WTC11 (cell line): ENCODE data around the gene MSI2. TPM values are rescaled to one million over a fixed set of nuclear protein-coding genes. Genes with fewer than 3 reads are reported as not detected.

Experiments
- ATAC-seq: fragments of 200-7000 bp; cut with Tn5 transposase; 2 replicates; pipeline ENCODE4 v1.10.0; 2021; ENCODE audit warnings: mild to moderate bottlenecking, moderate library complexity
- CTCF ChIA-PET: fragments of 300-600 bp; sonication (Branson Sonifier 250); formaldehyde crosslinking; loops from one replicate; lab custom pipeline; 2021; ENCODE audit warnings: antibody characterized with exemption; lab: Charles Lee
- POLR2A ChIA-PET: fragments of 350-600 bp; sonication (Branson Sonifier 250); formaldehyde crosslinking; loops from one replicate; lab custom pipeline; 2021; ENCODE audit warnings: antibody characterized with exemption; lab: Charles Lee
- DNase-seq: peaks from one replicate; pipeline ENCODE4 v3.0.0; 2021; ENCODE audit warnings: low spot score
- H3K27ac Mint-ChIP-seq: 2 replicates; pipeline ENCODE4 v1.8.0; 2021; ENCODE audit warnings: mixed read lengths
- H3K27me3 Mint-ChIP-seq: 2 replicates; pipeline ENCODE4 v1.8.0; 2021; ENCODE audit warnings: low read depth, mild to moderate bottlenecking, moderate library complexity, mixed read lengths
- H3K36me3 Mint-ChIP-seq: 2 replicates; pipeline ENCODE4 v1.8.0; 2021; ENCODE audit warnings: mixed read lengths
- H3K4me1 Mint-ChIP-seq: 2 replicates; pipeline ENCODE4 v1.8.0; 2022; ENCODE audit warnings: mixed read lengths
- H3K4me3 Mint-ChIP-seq: 2 replicates; pipeline ENCODE4 v1.8.0; 2021; ENCODE audit warnings: mild to moderate bottlenecking, moderate library complexity, mixed read lengths
- H3K9me3 Mint-ChIP-seq: 2 replicates; pipeline ENCODE4 v1.8.0; 2021; ENCODE audit warnings: mixed read lengths
- CBFB ChIP-seq: sonication (generic); formaldehyde crosslinking; IDR thresholded peaks from 2 replicates; pipeline ENCODE4 v1.8.1; 2022; ENCODE audit warnings: mild to moderate bottlenecking, low read depth, missing genetic modification reagents
- CREM ChIP-seq: sonication (generic); formaldehyde crosslinking; IDR thresholded peaks from 2 replicates; pipeline ENCODE4 v1.8.1; 2022; ENCODE audit warnings: mild to moderate bottlenecking, missing genetic modification reagents, moderate library complexity
- ELF4 ChIP-seq: sonication (generic); formaldehyde crosslinking; IDR thresholded peaks from 2 replicates; pipeline ENCODE4 v1.8.1; 2022; ENCODE audit warnings: low read depth, mild to moderate bottlenecking, moderate library complexity, missing genetic modification reagents
- EMX1 ChIP-seq: fragments of 250-450 bp; sonication (Bioruptor Pico); IDR thresholded peaks from 2 replicates; pipeline ENCODE4 v1.8.0; 2021; ENCODE audit warnings: mild to moderate bottlenecking
- ETV6 ChIP-seq: sonication (generic); formaldehyde crosslinking; IDR thresholded peaks from 2 replicates; pipeline ENCODE4 v1.8.1; 2022; ENCODE audit warnings: mild to moderate bottlenecking, missing genetic modification reagents
- FOXK1 ChIP-seq: sonication (generic); formaldehyde crosslinking; IDR thresholded peaks from 2 replicates; pipeline ENCODE4 v1.8.0; 2022; ENCODE audit warnings: mild to moderate bottlenecking, moderate library complexity, missing genetic modification reagents
- FOXP1 ChIP-seq: sonication (generic); formaldehyde crosslinking; IDR thresholded peaks from 2 replicates; pipeline ENCODE4 v1.8.0; 2022; ENCODE audit warnings: missing genetic modification reagents, mild to moderate bottlenecking, moderate library complexity, borderline replicate concordance
- JUN ChIP-seq: sonication (generic); formaldehyde crosslinking; IDR thresholded peaks from 2 replicates; pipeline ENCODE4 v1.8.0; 2023; ENCODE audit warnings: mild to moderate bottlenecking, missing genetic modification reagents
- NFATC4 ChIP-seq: fragments of 250-450 bp; sonication (Bioruptor Pico); IDR thresholded peaks from 2 replicates; pipeline ENCODE4 v1.9.0; 2021; ENCODE audit warnings: mild to moderate bottlenecking
- NFE2L1 ChIP-seq: sonication (generic); formaldehyde crosslinking; IDR thresholded peaks from 2 replicates; pipeline ENCODE4 v1.8.1; 2023; ENCODE audit warnings: missing genetic modification reagents
- NR1H2 ChIP-seq: sonication (generic); formaldehyde crosslinking; IDR thresholded peaks from 2 replicates; pipeline ENCODE4 v1.9.0; 2021; ENCODE audit warnings: mild to moderate bottlenecking, moderate library complexity, missing genetic modification reagents
- PRRX2 ChIP-seq: fragments of 250-450 bp; sonication (Bioruptor Pico); IDR thresholded peaks from 2 replicates; pipeline ENCODE4 v1.8.0; 2021; ENCODE audit warnings: mild to moderate bottlenecking
- SOX15 ChIP-seq: fragments of 250-450 bp; sonication (Bioruptor Pico); IDR thresholded peaks from 2 replicates; pipeline ENCODE4 v1.9.0; 2021; ENCODE audit warnings: mild to moderate bottlenecking
- SP1 ChIP-seq: sonication (generic); formaldehyde crosslinking; conservative IDR thresholded peaks from 2 replicates; pipeline ENCODE4 v1.8.1; 2022; ENCODE audit warnings: missing genetic modification reagents
- ZBTB21 ChIP-seq: sonication (generic); formaldehyde crosslinking; IDR thresholded peaks from 2 replicates; pipeline ENCODE4 v1.8.1; 2023; ENCODE audit warnings: mild to moderate bottlenecking, missing genetic modification reagents, borderline replicate concordance
- ZNF317 ChIP-seq: sonication (generic); formaldehyde crosslinking; IDR thresholded peaks from 2 replicates; pipeline ENCODE4 v1.8.1; 2023; ENCODE audit warnings: low read depth, mild to moderate bottlenecking, moderate library complexity, missing genetic modification reagents, borderline replicate concordance
- ZNF396 ChIP-seq: fragments of 250-450 bp; sonication (Bioruptor Pico); IDR thresholded peaks from 2 replicates; pipeline ENCODE4 v1.8.0; 2021; ENCODE audit warnings: mild to moderate bottlenecking, moderate library complexity, borderline replicate concordance
- total RNA-seq: library from RNA; stranded (reverse); gene quantifications from 3 replicates; pipeline ENCODE4 v1.2.3, GENCODE V29; 2021
- TF ChIP-seq, protein P1 (sequence below): sonication (generic); formaldehyde crosslinking; IDR thresholded peaks from 2 replicates; pipeline ENCODE4 v1.8.1; 2022; ENCODE audit warnings: missing genetic modification reagents, borderline replicate concordance
- TF ChIP-seq, protein P2 (sequence below): sonication (generic); formaldehyde crosslinking; IDR thresholded peaks from 2 replicates; pipeline ENCODE4 v1.8.1; 2022; ENCODE audit warnings: low read depth, mild to moderate bottlenecking, moderate library complexity, missing genetic modification reagents, borderline replicate concordance
- TF ChIP-seq, protein P3 (sequence below): fragments of 250-450 bp; sonication (Bioruptor Pico); IDR thresholded peaks from 2 replicates; pipeline ENCODE4 v1.9.0; 2021; ENCODE audit warnings: mild to moderate bottlenecking
- TF ChIP-seq, protein P4 (sequence below): sonication (generic); formaldehyde crosslinking; IDR thresholded peaks from 2 replicates; pipeline ENCODE4 v1.8.1; 2022; ENCODE audit warnings: mild to moderate bottlenecking, missing genetic modification reagents, moderate library complexity, borderline replicate concordance
- TF ChIP-seq, protein P5 (sequence below): sonication (generic); formaldehyde crosslinking; IDR thresholded peaks from 2 replicates; pipeline ENCODE4 v1.8.0; 2022; ENCODE audit warnings: mild to moderate bottlenecking, missing genetic modification reagents
- TF ChIP-seq, protein P6 (sequence below): sonication (generic); formaldehyde crosslinking; IDR thresholded peaks from 2 replicates; pipeline ENCODE4 v1.8.1; 2022; ENCODE audit warnings: mild to moderate bottlenecking, moderate library complexity, missing genetic modification reagents
- TF ChIP-seq, protein P7 (sequence below): fragments of 200-600 bp; IDR thresholded peaks from 2 replicates; pipeline ENCODE4 v1.8.0; 2022; ENCODE audit warnings: antibody characterized with exemption
- TF ChIP-seq, protein P8 (sequence below): fragments of 250-450 bp; sonication (Bioruptor Pico); conservative IDR thresholded peaks from 2 replicates; pipeline ENCODE4 v1.9.0; 2021; ENCODE audit warnings: mild to moderate bottlenecking

MSI2 gene
- total RNA-seq, 1 experiment from 2014 or later: 82.1 TPM

DNA sequence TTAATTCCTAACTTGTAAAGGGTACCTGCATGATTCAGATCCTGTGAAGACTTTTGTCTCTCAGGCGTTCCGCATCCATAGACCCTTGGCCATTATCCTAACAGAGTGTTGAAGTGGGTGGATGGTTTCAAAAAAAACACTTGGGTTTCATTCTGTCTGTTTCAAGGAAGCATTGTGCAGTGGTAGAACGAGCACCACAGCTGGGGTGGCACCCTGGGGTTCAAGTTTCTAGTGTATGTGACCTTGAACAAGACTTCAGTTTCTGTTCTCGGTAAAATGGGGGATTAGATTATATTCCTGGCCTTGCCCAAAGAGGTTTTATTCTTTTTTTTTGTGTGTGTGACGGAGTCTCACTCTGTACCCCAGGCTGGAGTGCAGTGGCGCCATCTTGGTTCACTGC, 74.3 kb downstream of the MSI2 start:
- peaks cover 5% of the 10 kb centered on the region; the same call in 1 of the 2 replicates for H3K36me3 Mint-ChIP-seq
- no peaks in the 10 kb centered on the region; the same call in 1 of the 2 replicates for H3K9me3 Mint-ChIP-seq
- TF ChIP-seq SP1 (CRISPR knock-in tag) (no peak), NR1H2 (no peak), ZNF317 (no peak), SOX15 (CRISPR knock-in tag) (no peak), ETV6 (no peak), ELF4 (CRISPR knock-in tag) (no peak), CBFB (no peak), CREM (CRISPR knock-in tag) (no peak), FOXK1 (CRISPR knock-in tag) (no peak), NFE2L1 (CRISPR knock-in tag) (no peak), NFATC4 (CRISPR knock-in tag) (no peak)
- TF ChIP-seq, protein P1, sequence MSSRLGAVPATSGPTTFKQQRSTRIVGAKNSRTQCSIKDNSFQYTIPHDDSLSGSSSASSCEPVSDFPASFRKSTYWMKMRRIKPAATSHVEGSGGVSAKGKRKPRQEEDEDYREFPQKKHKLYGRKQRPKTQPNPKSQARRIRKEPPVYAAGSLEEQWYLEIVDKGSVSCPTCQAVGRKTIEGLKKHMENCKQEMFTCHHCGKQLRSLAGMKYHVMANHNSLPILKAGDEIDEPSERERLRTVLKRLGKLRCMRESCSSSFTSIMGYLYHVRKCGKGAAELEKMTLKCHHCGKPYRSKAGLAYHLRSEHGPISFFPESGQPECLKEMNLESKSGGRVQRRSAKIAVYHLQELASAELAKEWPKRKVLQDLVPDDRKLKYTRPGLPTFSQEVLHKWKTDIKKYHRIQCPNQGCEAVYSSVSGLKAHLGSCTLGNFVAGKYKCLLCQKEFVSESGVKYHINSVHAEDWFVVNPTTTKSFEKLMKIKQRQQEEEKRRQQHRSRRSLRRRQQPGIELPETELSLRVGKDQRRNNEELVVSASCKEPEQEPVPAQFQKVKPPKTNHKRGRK (CRISPR knock-in tag): no peak
- TF ChIP-seq, protein P2, sequence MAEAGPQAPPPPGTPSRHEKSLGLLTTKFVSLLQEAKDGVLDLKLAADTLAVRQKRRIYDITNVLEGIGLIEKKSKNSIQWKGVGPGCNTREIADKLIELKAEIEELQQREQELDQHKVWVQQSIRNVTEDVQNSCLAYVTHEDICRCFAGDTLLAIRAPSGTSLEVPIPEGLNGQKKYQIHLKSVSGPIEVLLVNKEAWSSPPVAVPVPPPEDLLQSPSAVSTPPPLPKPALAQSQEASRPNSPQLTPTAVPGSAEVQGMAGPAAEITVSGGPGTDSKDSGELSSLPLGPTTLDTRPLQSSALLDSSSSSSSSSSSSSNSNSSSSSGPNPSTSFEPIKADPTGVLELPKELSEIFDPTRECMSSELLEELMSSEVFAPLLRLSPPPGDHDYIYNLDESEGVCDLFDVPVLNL (CRISPR knock-in tag): no peak
- TF ChIP-seq, protein P3, sequence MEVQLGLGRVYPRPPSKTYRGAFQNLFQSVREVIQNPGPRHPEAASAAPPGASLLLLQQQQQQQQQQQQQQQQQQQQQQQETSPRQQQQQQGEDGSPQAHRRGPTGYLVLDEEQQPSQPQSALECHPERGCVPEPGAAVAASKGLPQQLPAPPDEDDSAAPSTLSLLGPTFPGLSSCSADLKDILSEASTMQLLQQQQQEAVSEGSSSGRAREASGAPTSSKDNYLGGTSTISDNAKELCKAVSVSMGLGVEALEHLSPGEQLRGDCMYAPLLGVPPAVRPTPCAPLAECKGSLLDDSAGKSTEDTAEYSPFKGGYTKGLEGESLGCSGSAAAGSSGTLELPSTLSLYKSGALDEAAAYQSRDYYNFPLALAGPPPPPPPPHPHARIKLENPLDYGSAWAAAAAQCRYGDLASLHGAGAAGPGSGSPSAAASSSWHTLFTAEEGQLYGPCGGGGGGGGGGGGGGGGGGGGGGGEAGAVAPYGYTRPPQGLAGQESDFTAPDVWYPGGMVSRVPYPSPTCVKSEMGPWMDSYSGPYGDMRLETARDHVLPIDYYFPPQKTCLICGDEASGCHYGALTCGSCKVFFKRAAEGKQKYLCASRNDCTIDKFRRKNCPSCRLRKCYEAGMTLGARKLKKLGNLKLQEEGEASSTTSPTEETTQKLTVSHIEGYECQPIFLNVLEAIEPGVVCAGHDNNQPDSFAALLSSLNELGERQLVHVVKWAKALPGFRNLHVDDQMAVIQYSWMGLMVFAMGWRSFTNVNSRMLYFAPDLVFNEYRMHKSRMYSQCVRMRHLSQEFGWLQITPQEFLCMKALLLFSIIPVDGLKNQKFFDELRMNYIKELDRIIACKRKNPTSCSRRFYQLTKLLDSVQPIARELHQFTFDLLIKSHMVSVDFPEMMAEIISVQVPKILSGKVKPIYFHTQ (CRISPR knock-in tag): no peak
- CTCF ChIA-PET: no interaction called here
- DNase-seq (no peak), ATAC-seq (no peak)
- no peak overlapping the region for H3K27ac Mint-ChIP-seq
- no peaks in the 10 kb centered on the region; the same call in 1 of the 2 replicates for H3K27me3 Mint-ChIP-seq
- POLR2A ChIA-PET: no interaction called here
- H3K4me1 Mint-ChIP-seq: peaks cover 35% of the 10 kb centered on the region
- no peak overlapping the region for H3K4me3 Mint-ChIP-seq

DNA sequence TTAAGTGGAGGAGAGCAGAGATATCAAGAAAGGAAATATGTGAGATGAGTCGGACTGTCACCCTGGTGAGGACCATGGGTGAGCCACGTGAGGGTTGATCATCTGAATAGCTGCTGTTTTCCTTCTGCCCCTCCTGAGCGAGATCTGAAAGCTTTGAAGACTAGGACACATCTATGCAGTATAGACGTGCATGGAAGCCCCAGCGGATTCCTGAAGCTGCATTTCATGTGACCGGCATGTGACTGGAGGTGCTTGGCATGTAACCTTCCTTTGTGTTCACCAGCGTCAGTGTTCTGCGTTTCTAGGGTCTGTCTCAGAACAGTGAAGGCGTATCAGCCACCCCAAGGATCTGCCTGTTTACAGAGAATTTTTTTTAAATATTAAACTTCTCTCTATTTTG, 75.1 kb downstream of the MSI2 start:
- Mint-ChIP-seq H3K27ac (no peak overlapping the region), H3K4me1 (peaks cover 35% of the 10 kb centered on the region)
- POLR2A ChIA-PET: no interaction called here
- TF ChIP-seq, protein P4, sequence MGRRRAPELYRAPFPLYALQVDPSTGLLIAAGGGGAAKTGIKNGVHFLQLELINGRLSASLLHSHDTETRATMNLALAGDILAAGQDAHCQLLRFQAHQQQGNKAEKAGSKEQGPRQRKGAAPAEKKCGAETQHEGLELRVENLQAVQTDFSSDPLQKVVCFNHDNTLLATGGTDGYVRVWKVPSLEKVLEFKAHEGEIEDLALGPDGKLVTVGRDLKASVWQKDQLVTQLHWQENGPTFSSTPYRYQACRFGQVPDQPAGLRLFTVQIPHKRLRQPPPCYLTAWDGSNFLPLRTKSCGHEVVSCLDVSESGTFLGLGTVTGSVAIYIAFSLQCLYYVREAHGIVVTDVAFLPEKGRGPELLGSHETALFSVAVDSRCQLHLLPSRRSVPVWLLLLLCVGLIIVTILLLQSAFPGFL (CRISPR knock-in tag): no peak
- TF ChIP-seq EMX1 (CRISPR knock-in tag) (no peak), PRRX2 (CRISPR knock-in tag) (no peak), FOXP1 (no peak), CREM (CRISPR knock-in tag) (no peak), ZNF396 (no peak), JUN (CRISPR knock-in tag) (no peak), ZBTB21 (CRISPR knock-in tag) (no peak), CBFB (no peak)
- TF ChIP-seq, protein P5, sequence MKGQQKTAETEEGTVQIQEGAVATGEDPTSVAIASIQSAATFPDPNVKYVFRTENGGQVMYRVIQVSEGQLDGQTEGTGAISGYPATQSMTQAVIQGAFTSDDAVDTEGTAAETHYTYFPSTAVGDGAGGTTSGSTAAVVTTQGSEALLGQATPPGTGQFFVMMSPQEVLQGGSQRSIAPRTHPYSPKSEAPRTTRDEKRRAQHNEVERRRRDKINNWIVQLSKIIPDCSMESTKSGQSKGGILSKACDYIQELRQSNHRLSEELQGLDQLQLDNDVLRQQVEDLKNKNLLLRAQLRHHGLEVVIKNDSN (CRISPR knock-in tag): no peak
- TF ChIP-seq, protein P6, sequence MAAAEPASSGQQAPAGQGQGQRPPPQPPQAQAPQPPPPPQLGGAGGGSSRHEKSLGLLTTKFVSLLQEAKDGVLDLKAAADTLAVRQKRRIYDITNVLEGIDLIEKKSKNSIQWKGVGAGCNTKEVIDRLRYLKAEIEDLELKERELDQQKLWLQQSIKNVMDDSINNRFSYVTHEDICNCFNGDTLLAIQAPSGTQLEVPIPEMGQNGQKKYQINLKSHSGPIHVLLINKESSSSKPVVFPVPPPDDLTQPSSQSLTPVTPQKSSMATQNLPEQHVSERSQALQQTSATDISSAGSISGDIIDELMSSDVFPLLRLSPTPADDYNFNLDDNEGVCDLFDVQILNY (CRISPR knock-in tag): no peak
- TF ChIP-seq, protein P7, sequence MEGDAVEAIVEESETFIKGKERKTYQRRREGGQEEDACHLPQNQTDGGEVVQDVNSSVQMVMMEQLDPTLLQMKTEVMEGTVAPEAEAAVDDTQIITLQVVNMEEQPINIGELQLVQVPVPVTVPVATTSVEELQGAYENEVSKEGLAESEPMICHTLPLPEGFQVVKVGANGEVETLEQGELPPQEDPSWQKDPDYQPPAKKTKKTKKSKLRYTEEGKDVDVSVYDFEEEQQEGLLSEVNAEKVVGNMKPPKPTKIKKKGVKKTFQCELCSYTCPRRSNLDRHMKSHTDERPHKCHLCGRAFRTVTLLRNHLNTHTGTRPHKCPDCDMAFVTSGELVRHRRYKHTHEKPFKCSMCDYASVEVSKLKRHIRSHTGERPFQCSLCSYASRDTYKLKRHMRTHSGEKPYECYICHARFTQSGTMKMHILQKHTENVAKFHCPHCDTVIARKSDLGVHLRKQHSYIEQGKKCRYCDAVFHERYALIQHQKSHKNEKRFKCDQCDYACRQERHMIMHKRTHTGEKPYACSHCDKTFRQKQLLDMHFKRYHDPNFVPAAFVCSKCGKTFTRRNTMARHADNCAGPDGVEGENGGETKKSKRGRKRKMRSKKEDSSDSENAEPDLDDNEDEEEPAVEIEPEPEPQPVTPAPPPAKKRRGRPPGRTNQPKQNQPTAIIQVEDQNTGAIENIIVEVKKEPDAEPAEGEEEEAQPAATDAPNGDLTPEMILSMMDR: no peak
- TF ChIP-seq, protein P8, sequence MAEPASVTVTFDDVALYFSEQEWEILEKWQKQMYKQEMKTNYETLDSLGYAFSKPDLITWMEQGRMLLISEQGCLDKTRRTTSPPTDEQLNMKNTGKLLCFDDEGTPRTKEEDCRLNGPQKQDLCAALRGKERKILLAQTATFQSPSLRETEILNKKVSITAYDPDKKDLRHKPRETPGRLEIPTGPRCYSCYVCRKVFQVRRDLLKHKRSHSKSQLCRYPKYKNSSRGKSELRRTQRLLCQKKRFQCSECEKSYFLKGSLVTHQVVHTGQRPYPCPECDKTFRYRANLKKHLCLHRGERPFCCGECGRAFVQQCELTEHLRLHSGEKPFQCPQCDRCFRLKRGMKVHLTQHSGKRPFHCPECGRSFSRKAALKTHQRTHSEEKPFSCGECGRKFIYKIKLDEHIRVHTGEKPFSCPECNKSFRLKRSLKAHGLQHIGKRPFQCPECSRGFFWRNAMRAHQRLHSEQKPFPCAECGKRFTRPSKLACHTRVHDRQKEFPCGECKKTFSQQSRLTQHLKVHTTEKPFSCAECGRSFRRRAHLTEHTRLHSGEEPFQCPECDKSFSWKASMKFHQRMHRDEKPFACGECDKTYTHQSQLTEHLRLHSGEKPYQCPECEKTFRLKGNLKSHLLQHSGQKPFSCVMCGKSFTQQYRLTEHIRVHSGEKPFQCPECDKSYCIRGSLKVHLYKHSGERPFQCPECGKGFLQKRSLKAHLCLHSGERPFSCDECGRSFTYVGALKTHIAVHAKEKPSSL (CRISPR knock-in tag): no peak

More for the DNA sequence above, 75.1 kb downstream of the MSI2 start:
- Mint-ChIP-seq H3K4me3 (no peak overlapping the region), H3K27me3 (no peaks in the 10 kb centered on the region; the same call in 1 of the 2 replicates), H3K36me3 (peaks cover 5% of the 10 kb centered on the region), H3K9me3 (peaks cover 8% of the 10 kb centered on the region)
- CTCF ChIA-PET: interaction anchor here (1.8 kb wide), 1 partner anchor 89 kb away, joined by 6 read pairs; no protein-coding TSS in a partner anchor
- ATAC-seq (no peak), DNase-seq (no peak)
